CD4-positive, alpha-beta T cell treated with Interleukin-1 beta for 1 hour (primary cell): ENCODE data around the gene HAL.

ENCODE experiments used
- DNase-seq, 2 donors: peaks; one replicate each; pipeline ENCODE4 v3.0.0-alpha.2; 2020 to 2022

HAL gene

DNA sequence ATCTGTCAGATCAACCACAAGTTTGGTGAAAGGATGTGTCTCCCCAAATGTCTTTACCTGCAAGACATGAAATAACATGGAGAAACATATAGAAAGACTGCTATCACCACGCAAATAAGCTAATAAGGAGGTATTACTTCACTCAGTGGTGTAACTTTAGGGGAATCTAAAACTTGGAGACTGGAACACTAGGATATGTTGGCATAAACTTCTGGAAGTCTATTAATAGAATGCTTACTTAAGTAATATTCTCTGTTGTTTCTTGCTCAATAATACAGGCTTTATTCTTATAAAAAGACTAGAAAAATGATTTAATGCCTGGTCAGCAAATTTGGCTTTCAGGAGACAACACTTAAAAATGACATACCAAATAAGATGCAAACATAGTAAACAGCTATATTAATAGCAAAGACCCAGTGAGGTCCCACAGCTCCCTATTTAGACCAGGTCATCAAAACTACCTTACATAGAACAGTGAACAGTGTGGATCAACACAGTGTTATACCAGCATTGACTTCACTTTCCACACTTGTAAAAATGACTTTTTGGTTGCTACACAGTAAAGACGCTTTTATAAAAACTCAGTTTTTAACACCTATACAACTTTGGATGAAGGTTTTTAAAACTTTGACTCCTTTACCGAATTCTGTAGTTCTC is 18.9 kb upstream of the HAL start:
- DNase-seq: no peak

DNA sequence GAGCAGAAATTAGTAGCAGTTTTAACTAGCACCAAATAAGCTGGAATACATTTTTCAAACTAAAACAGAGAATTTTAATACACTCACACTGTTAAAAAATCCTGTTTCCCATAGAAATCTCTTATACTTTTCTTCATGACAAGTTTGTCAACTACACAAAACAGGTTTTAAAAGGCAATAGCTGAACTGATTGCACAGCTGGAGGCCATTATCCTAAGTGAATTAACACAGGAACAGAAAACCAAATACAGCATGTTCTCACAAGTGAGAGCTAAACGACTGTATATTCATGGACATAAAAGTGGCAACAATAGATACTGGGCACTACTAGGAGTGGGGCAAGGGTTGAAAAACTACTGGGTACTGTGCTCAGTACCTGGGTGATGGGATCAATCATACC is 11.6 kb upstream of the HAL start:
- no peak for DNase-seq

DNA sequence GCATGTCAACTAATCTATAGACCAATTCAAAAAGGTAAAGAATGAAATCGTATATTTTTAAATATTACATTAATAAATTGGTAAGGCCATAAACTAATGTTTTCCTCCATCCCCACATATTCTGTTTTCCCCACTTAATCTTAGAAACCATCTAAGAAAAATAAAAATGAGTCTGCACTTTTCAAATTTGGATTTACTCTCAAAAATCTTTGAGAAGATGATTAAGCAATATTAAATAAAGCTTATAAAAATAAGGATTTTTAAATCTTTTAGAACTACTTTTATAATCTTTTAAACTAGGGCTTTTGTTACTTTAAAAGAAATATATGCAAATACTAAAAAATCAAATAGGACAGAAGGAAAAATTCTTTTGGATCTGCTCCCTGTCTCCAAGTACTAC is 10.6 kb upstream of the HAL start:
- no peak for DNase-seq

DNA sequence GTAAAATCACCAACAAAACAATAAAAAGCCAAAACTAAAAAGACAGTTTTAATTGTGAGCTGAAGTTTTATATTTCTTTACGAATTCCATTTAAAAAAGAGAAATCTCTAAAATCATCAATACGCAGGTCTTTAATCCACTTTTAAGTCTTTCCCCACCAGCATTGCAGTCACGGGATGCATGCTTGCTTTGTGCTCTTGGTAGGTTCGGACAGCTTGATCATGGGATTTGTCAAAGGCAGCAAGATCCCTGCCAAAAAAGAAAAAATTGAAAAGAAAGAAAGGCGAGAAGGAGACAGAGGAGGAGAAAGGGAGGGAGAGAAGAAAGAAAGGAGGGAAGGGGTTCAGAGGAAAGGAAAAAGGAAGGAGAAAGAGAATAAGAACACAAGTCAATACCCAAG is 4.7 kb upstream of the HAL start:
- no peak for DNase-seq

DNA sequence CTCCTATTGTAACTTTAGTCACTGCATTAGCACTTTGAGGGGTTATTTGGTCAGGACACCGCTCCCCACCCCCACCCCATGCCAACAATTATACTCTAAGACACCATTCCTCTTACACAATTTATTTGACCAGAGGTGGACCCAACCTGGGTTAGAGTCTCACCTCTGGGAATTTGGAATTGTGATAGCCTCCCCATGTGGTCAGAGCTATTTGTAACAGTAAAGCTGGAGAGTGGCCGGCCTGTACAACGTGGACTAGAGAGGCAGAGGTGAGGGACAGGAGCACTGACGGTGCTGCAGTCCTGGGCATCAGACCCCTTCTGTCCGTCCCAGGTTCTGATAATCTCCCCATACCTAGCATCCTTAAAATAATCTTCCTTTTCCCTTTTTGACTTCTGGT is 3.3 kb upstream of the HAL start:
- DNase-seq: no peak

DNA sequence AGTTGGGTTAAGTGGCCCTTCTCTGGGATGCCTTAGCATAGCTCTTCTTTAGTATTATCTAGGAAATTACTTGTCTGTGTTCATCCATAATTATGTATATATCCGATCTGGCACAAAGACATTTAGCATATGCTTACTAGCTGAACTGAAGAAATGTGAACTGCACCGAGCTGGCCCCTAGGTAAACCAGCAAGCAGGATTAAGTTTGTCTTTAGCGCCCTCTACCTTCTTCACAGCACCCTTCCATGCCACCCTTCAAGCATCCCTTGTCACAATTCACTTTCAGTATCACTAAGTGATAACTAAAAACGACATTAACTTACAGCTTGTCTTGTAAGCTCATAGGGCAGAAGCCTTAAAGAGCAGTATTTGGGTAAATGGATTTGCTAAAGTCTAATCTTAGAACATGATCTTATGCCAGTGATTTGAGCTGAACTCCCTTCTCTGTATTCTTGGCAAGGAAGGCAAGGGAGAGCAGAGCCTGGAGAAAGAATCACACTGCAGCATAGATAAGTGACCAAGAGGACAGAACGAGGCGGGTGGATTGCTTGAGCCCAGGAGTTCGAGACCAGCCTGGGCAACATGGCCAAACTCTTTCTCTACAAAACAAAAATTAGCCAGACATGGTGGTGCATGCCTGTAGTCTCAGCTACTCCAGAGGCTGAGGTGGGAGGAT is 2.6 kb upstream of the HAL start:
- DNase-seq: peak; percentile 56 to 71

DNA sequence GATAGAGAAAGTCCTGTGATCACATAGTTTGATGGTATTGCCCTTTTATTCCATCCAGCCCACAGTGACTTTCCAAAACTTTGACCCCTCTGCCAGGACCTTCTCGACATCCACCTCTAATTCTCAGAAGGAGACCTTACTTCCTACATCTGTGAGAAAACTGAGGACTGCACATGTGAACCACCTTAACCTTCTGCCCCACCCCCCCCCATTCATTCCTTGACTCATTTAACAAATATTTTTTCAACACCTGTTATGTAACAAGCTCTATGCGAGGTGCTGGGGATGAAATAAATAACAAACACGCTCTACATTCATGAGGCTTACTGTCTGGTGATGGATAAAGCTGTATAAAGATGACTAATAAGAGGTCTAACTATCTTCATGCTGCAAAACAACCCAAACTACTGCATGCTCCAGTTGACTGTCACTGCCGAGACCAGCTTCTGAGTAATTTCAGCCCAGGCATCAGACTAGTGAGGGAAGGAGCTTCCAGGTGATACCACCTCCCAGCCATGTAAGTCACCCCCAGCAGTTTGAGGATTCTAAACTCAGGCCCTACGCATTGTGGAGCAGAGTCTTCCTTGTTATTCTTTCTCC is 1.9 kb upstream of the HAL start:
- no peak for DNase-seq

DNA sequence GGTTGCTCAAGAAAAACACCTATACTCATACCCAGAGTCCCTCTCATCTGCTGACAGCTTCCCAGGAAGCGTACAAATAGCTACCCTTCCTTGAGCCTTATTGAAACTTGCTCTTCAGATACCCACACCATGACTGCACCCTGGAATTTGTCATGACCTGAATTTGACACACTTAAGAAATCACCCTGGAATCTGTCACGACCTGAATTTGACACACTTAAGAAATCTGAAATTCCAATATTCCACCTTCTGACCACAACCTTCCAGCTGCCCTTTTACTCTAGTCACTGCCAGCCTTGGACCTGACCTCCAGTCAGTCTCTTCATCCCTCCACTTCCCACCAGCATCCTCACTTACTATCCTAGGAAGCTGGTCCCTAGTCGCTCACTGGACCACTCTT is 1.1 kb upstream of the HAL start:
- no peak for DNase-seq

DNA sequence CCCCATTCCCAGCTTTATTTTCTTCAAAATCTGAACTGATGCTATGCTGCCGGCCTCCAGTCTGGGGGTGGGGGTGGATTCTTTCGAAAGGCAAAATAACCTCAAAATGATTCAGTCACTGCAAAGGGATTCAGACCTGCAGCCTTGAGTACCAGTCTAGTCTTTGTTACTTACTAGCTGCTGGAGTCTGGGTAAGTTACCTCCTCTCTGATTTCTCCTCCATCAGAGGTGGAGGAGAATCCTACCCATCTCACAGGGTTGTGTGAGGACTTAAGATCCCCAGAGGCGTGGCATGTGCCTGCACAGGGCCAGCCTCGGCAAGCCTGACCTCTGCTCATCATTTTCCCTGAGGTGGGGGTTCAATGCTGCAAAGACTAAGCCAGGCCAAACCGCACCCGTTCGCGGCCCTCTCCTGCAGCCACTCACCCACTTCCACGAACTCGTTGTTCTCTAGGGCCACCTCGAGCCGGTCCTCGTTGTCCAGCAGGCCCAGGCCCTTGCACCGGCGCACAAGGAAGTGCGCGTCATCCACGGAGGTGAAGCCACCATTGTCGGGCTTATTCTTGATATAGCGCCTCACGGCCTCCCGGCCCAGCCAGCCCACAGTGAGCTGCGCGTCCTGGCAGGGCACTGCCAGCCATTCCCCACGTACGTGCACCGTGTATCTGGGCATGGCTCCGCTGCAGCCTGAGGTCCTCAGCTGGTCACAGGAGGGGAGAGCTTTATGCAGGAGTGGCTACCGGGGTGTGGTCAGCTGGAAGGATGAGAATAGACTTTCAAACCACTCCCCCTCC is 709 bp downstream of the HAL start:
- DNase-seq: no peak

DNA sequence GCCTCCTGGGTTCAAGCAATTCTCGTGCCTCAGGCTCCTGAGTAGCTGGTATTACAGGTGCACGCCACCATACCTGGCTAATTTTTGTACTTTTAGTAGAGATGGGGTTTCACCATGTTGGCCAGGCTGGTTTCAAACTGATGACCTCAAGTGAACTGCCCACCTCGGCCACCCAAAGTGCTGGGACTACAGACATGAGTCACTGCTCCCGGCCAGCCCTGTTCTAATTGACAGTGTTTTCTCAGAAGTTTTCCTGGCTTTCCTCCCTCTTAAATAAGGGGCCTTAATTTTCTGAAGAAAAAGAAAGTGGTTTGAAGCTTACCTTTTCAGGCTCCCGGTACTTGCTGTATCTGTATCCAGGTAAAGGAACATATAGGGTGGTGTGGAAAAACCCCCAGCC is 1.7 kb downstream of the HAL start:
- no peak for DNase-seq

DNA sequence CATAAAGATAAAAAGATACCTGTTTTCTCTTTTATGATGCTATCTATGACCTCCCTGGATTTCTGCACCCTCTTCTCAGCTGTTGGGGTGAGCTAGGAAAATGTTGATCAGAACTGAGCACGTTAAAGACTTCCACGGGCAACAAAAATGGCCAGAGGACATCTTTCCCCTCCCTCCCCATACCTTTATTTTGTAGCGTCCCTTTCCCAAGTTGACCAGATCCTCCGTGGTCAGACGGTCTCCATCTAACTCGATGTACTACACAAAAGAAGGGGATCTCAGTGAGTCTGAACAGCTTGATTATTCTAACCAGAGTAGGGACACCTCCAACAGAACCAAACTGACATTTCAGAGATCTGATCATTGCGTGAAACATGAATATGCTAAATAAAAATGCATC is 2.2 kb downstream of the HAL start:
- no peak for DNase-seq

DNA sequence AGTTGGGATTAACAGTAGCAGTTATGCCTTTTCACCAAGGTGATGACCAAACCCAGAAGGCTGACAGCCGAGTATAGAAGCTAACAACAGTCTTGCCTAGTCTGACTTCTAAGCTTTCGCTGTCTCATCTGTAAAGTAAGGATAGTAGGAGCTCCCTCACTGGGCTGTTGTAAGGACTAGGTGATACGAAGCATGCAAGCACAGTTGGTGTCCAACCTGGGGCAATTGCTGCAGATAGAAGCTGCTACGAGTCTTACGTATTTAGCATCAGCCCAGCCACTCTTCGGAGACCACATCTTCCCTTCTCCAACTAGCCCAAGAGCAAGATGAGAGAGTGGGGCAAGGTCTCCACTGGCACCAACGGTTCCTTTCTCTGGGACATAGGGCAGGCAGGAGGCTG is 6.0 kb downstream of the HAL start:
- DNase-seq: no peak

DNA sequence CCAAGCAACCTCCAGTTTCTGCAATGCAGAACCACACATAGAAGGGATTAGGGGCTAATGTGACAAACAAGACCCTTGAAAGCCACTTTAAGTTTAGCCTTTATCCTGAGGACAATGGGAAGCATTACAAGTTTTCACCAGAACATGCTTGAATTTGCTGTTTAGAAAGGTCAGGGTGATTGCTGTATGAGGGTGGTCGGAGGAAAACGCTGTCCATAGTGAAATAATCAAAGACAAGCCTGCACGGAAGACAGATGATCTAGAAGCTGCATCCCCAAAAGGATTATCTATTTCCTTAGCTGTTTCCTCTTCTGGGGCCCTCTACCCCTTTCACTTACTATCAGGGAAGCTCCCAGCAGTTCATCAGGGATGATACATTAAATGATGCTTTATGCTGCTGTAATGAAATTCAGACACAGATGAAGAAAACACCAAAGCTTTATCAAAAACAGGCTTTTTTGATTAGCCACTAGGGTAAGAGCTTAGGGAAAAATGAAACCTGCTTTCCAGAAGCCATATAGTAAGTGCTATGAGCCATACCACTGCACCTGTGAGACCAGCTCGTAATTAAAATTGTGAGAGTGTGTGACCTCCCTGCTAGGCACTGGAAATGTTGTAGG is 6.5 kb downstream of the HAL start:
- no peak for DNase-seq

DNA sequence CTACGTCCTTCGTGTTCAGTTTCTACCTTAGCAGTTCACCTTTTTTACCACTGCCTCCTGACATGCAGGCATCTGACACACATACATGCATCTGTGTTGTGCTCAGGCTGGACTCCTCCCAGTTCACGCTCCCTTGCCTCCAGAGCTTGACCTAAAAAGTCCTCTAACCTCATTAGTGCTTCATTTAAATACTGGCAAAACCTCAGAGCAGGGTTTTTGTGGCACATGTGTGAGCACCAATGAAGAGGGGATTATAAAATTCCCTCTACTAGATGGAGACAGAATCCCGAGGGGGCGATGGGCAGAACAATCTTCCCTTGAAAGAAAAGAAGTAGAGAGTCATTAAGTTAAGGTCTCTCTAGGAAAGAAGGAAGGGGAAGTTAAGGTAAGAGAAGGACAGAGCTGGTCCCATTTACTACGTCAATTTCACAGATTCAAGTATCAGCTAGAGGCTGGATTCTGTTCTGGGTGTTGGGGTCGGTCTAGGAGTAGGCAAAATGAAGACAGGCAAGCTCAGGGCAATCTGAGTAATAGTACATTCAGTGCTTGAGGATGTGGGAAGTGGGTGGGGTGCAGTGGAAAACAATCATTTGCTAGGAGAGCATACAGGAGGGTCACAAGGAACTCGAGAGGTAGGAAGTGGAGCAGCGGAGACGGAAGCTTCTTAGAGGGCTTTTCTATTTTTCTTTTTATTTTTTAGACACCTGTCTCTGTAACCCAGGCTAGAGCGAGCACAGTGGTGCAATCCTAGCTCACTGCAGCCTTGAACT is 7.5 kb downstream of the HAL start:
- no peak for DNase-seq

DNA sequence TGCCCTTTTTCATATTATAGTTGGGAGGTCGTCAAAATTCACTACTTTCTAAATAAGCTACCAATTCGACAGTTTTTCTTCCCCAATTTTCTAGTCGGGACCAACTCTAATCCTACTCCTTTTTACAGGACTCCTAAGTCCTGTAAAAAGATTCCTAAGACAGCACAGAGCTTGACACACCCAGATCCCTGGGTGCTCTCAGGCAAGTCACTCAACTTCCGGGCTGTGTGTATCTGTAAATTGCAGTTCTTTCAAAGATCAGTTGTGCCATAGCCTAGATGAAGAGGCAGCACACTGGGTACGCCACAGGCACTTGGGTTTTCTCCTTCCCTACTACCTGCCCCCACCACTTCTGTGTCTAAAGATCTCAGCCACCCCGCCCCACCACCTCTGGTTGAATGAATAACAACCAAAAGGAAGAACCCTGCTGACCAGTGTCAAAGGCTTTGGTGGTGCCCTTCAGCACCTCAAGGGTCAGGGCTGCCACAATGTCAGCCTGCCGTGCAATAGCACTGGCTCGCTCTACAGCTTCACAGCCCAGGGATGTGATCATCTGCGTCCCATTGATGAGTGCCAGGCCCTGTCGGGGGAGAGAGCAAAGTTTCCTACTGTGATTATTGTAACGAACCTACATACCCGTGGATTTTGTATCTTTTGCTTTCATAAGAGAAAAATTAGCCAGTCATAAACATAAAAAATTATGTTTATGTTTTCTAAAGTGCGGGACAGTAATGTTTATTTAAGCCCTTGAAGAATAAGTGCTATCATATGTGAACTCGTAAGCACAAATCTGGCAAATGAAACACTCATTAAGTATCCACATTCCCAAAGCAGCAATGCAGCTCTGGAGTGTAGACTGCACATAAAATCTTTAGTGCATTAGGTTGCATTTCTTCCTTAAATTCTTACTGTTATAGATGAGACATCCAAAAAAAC is 9.2 kb downstream of the HAL start:
- no peak for DNase-seq

DNA sequence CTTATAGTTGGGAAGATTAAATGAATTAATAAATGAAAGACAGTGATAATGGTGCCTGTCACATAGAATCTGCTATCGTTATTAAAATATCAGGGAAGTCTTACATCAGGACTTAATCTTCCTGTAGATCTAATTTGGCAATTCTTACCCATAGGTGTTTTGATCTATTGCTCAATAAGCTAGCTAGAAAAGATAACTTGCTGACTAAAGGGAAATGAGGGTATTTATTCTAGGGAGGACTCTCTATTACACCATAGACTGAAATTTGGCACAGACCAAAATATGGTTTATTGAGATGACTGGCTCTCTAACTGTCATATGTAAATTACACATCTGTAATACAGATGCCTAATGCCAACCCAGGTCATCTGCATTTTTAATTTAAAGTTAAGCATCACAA is 11.5 kb downstream of the HAL start:
- DNase-seq: no peak

DNA sequence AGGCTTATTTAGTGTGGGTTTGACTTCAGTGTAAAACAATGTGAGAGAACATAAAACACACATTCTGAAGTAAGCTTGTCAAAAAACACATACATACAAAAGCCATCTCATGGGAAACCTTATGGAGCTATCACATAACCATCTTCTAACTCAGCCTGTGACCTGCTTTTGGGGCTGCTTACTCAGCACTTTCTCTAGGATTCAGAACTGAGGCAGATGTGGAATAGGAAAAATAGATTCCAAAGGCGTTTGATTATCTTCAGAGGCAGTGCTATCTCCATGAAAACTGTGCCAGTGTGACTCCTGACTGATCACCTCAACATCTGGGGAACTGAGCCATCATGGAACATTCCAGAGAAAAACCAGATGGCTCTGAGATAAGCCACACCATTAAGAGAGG is 13.5 kb downstream of the HAL start:
- no peak for DNase-seq

DNA sequence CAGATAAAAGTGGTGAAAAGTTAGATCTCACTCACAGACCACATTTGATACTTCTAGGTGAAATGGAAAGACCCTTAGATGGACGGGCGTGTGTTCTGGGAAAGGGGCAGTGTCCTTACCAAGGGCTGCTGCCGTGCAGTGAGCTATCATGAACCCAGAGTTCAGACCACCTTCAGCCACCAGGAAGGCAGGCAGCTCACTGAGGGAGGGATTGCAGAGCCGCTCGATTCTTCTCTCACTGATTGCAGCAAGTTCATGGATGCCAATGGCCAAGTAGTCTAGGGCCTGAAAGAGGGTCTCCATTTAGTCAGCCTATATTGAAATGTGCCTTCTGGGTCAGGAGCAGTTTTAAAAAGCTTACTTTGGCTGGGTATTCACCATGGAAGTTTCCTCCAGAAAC is 15.7 kb downstream of the HAL start:
- no peak for DNase-seq

DNA sequence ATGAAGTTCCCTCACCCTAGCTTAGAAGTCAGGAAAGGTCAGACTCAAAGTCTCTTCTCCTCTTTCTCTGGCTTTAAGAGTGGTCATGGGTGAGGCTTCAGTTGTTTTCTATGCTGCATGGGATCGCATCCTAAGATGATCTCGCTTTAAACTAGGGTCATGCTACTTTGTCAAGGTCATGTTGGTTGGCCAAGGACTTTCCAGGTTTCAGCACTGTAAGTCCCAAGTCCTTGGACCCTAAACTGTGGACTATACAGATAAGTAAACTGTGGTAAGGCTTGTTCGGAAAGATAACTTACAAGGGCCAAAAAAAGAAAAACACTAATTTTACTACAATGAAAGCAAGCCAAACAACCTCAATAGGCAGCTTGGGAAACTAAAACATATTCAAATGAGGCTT is 17.4 kb downstream of the HAL start:
- DNase-seq: no peak

DNA sequence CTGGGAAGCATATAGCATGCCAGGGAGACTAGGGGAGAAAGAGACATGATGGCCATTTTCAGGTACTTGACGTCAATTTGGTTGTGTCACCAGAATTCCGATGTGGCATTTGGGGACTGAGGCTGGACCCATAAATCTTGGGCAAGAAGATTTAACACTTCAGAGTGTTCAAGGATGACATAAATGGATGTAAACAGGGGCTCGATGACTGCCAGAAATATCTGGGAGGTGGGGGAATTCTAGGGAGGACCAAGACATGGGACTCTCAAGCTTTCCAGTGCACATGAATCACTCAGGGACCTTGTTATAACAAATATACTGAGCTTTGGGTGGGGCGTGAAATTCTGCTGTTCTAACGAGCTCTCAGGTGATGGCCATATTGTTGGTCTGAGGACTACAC is 17.8 kb downstream of the HAL start:
- no peak for DNase-seq

DNA sequence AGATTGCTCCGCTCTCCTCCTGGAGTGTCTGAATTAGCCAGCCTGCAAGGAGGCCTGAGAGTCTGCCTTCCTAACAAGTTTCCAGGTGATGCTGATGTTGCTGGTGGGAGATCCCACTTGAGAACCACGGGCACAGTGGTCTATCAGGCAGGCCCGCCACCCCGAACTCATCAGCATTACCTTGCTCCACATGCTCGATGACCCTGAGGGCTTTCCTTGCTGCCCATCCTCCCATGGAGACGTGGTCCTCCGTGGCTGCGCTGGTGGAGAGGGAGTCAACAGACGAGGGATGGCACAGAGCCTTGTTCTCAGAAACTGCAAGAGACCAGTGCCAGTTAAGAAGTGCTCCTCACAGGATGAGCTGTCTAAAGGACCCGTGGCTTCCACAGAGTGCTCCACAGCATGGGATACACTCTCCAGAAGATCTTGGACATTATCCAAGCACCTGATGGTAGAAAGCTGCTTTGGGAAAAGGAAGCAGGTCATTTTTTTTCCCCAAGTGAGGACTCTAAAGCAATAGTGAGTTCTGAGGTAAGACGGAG is 18.3 kb downstream of the HAL start:
- DNase-seq: no peak
